Upper lobe of left lung (tissue), 6 donors: ENCODE data around the gene SLC35C1. TPM values are rescaled to one million over a fixed set of nuclear protein-coding genes. Genes with fewer than 3 reads are reported as not detected.

Experiments used
- ATAC-seq, 2 donors: fragments of 200-7000 bp; cut with Tn5 transposase; one replicate each; pipeline ENCODE4 v1.9.1; 2022; ENCODE audit warnings: mild to moderate bottlenecking in 2 of 2, moderate library complexity in 2 of 2; ENCODE audit not compliant: low FRiP score in 2 of 2
- DNase-seq, 2 donors: peaks; one replicate each; pipeline ENCODE4 v3.0.0-alpha.2; 2019 to 2020
- H3K27ac ChIP-seq, 4 donors: fragments of 200-600 bp; sonication (generic); one replicate each; pipeline ENCODE4 v1.5.1; 2016 to 2019
- H3K27me3 ChIP-seq, 4 donors: fragments of 200-600 bp; sonication (generic); one replicate each; pipeline ENCODE4 v1.5.1; 2017 to 2019
- H3K36me3 ChIP-seq, 4 donors: fragments of 200-600 bp; sonication (generic); one replicate each; pipeline ENCODE4 v1.5.1; 2016 to 2019
- H3K4me1 ChIP-seq, 4 donors: fragments of 200-600 bp; sonication (generic); one replicate each; pipeline ENCODE4 v1.5.1; 2018 to 2019
- H3K4me3 ChIP-seq, 4 donors: fragments of 200-600 bp; sonication (generic); one replicate each; pipeline ENCODE4 v1.5.1; 2017 to 2019; ENCODE audit warnings: mild to moderate bottlenecking in 2 of 4, moderate library complexity in 1 of 4
- H3K9me3 ChIP-seq, 4 donors: fragments of 200-600 bp; sonication (generic); one replicate each; pipeline ENCODE4 v1.5.1; 2018 to 2019
- CTCF ChIP-seq, 6 experiments: fragments of 450-650 bp in 4 of 6; fragments of 200-600 bp in 2 of 6; sonication (generic) in 2 of 6; IDR thresholded peaks; one replicate each; pipeline ENCODE4 v1.5.1; 2016 to 2019; ENCODE audit warnings: antibody characterized with exemption in 6 of 6
- EP300 ChIP-seq, 4 donors: sonication (generic); formaldehyde crosslinking; IDR thresholded peaks; one replicate each; pipeline ENCODE4 v1.5.1; 2017; ENCODE audit warnings: antibody characterized with exemption in 4 of 4, control low read depth in 2 of 4
- POLR2A ChIP-seq, 4 donors: fragments of 450-650 bp; IDR thresholded peaks; one replicate each; pipeline ENCODE4 v1.5.1; 2016 to 2017; ENCODE audit warnings: antibody characterized with exemption in 4 of 4, mild to moderate bottlenecking in 2 of 4
- POLR2AphosphoS5 ChIP-seq, 2 donors: sonication (generic); formaldehyde crosslinking; IDR thresholded peaks; one replicate each; pipeline ENCODE4 v1.5.1; 2017; ENCODE audit warnings: antibody characterized with exemption in 2 of 2
- WGBS, 2 donors: methylation state at CpG; one replicate each; pipeline ENCODE4 v1.1.5; 2017 to 2018; 5-methylcytosine and 5-hydroxymethylcytosine counted together
- total RNA-seq, 6 donors: library from RNA; depleted of rRNA in 4 of 6; stranded (reverse); fragments of >200 nt in 4 of 6; gene quantifications; one replicate each; pipeline versions ENCODE4 v1.1.0 to v1.2.1, GENCODE V29; 2016 to 2021
- donor health status: DM: no; HTN: no; CAD: no; lungs with moderate emphysema.
- donor health status: DM: no; HTN: yes; CAD: no; lungs with severe emphysema.

SLC35C1 gene
- total RNA-seq, 6 donors from 2014 or later = 18.3 to 50.9 (median 24.0) TPM

- Histone ChIP-seq H3K27me3 (no peaks in the 10 kb centered on the region), H3K27ac (peak overlapping the region; percentile 61 to 81 (median 71)), H3K4me1 (peaks cover 0 to 19% (median 9%) of the 10 kb centered on the region in 4 donors), H3K36me3 (no peaks in the 10 kb centered on the region), H3K4me3 (peak overlapping the region; percentile 54 to 64 (median 62)), H3K9me3 (no peaks in the 10 kb centered on the region)
- ATAC-seq = peak; percentile 89 to 92
- TF ChIP-seq CTCF (IDR thresholded peaks at IDR 0.05) = peak; percentile 81 to 93 (median 89)
- TF ChIP-seq POLR2AphosphoS5 (IDR thresholded peaks at IDR 0.05) = no peak
- peak; percentile 58 to 68 for DNase-seq
- 3 to 4% methylated on average over 18 of the region's 18 CpGs for WGBS, 2 donors
Observed at GRCh38 chr11:45771193-45771565, 33.8 kb upstream of the SLC35C1 start.

GRCh38 chr11:45771566-45772448 is 33.1 kb upstream of the SLC35C1 start:
- Histone ChIP-seq H3K4me1 (peaks cover 0 to 19% (median 9%) of the 10 kb centered on the region in 4 donors), H3K27me3 (no peaks in the 10 kb centered on the region), H3K9me3 (no peaks in the 10 kb centered on the region), H3K4me3 (peak overlapping the region; percentile 54 to 64 (median 62)), H3K36me3 (no peaks in the 10 kb centered on the region), H3K27ac (peak overlapping the region; percentile 61 to 81 (median 71))
- ATAC-seq = peak; percentile 96
- TF ChIP-seq EP300 (IDR thresholded peaks at IDR 0.05) (no peak), POLR2AphosphoS5 (IDR thresholded peaks at IDR 0.05) (peak in 1 of 2 donors; percentile 19), POLR2A (IDR thresholded peaks at IDR 0.05) (peak in 1 of 4 donors; percentile 24), CTCF (IDR thresholded peaks at IDR 0.05) (peak; percentile 87 to 98 (median 92))
- 3 to 4% methylated on average over 28 to 31 of the region's 31 CpGs for WGBS, 2 donors
- DNase-seq = peak; percentile 89 to 97

GRCh38 chr11:45772449-45772774 is 32.5 kb upstream of the SLC35C1 start:
- no peak overlapping the region for H3K4me3 ChIP-seq
- peaks cover 4 to 19% (median 9%) of the 10 kb centered on the region in 4 donors for H3K4me1 ChIP-seq
- no peaks in the 10 kb centered on the region for H3K9me3 ChIP-seq
- H3K27ac ChIP-seq = no peak overlapping the region
- no peaks in the 10 kb centered on the region for H3K27me3 ChIP-seq
- H3K36me3 ChIP-seq = no peaks in the 10 kb centered on the region
- TF ChIP-seq POLR2AphosphoS5 (IDR thresholded peaks at IDR 0.05) (no peak), POLR2A (IDR thresholded peaks at IDR 0.05) (no peak), CTCF (IDR thresholded peaks at IDR 0.05) (no peak), EP300 (IDR thresholded peaks at IDR 0.05) (no peak)
- 59 to 64% methylated on average over 5 of the region's 5 CpGs for whole genome bisulfite sequencing, 2 donors
- no peak for ATAC-seq
- no peak for DNase-seq

- H3K9me3 ChIP-seq = no peaks in the 10 kb centered on the region
- WGBS, 2 donors = 78 to 81% methylated on average over 11 of the region's 11 CpGs
- no peak for DNase-seq
- no peak for TF ChIP-seq POLR2A (IDR thresholded peaks at IDR 0.05)
- no peak for TF ChIP-seq POLR2AphosphoS5 (IDR thresholded peaks at IDR 0.05)
- ATAC-seq = no peak
- no peak overlapping the region for H3K27ac ChIP-seq
- peaks cover 4 to 19% (median 9%) of the 10 kb centered on the region in 4 donors for H3K4me1 ChIP-seq
- H3K4me3 ChIP-seq = no peak overlapping the region
- no peaks in the 10 kb centered on the region for H3K27me3 ChIP-seq
- no peaks in the 10 kb centered on the region for H3K36me3 ChIP-seq
Observed at GRCh38 chr11:45772986-45773785, 31.8 kb upstream of the SLC35C1 start.
